Peyer's patch (tissue), 4 donors: ENCODE data around the gene PRPS2.

Experiments used
- CTCF ChIP-seq, 6 experiments: fragments of 450-650 bp in 4 of 6; fragments of 200-600 bp in 2 of 6; sonication (generic) in 1 of 6; IDR thresholded peaks; one replicate each; pipeline ENCODE4 v1.5.1; 2017 to 2019; ENCODE audit warnings: antibody characterized with exemption in 6 of 6, mild to moderate bottlenecking in 3 of 6, moderate library complexity in 1 of 6
- POLR2A ChIP-seq, 2 donors: fragments of 450-650 bp; IDR thresholded peaks; one replicate each; pipeline ENCODE4 v1.5.1; 2017; ENCODE audit warnings: antibody characterized with exemption in 2 of 2, mild to moderate bottlenecking in 2 of 2, moderate library complexity in 2 of 2

GRCh38 chrX:12814420-12814819 lies 23.2 kb downstream of the PRPS2 start:
- TF ChIP-seq CTCF (IDR thresholded peaks at IDR 0.05) (peak in 5 of 6 experiments; percentile 24 to 57 (median 46)), POLR2A (IDR thresholded peaks at IDR 0.05) (no peak)
